PC-3 (cell line): ENCODE measurements around the gene FOXO6. TPM values are rescaled to one million over a fixed set of nuclear protein-coding genes. Genes with fewer than 3 reads are reported as not detected.

ENCODE experiments used
- ATAC-seq: fragments of 200-7000 bp; cut with Tn5 transposase; 2 replicates; pipeline ENCODE4 v1.9.1; 2020; ENCODE audit warnings: mild to moderate bottlenecking, moderate library complexity
- BruUV-seq: library from RNA; stranded (reverse); fragments of 400-500 nt; replicated peaks from 2 replicates; lab custom pipeline; 2021; lab: Mats Ljungman, UMichigan
- CTCF ChIA-PET: fragments of 300-600 bp; sonication (Branson Sonifier 250); formaldehyde crosslinking; loops from one replicate; lab custom pipeline; 2022; ENCODE audit warnings: antibody characterized with exemption; lab: Charles Lee
- POLR2A ChIA-PET: fragments of 300-600 bp; sonication (Branson Sonifier 250); formaldehyde crosslinking; loops from one replicate; lab custom pipeline; 2022; ENCODE audit warnings: antibody characterized with exemption; ENCODE audit not compliant: unreplicated experiment; lab: Charles Lee
- DNase-seq: peaks from one replicate; pipeline ENCODE4 v3.0.0-alpha.2; 2015
- H2AFZ ChIP-seq: fragments of 300-600 bp; sonication (generic); 2 replicates; pipeline ENCODE4 v1.6.0; 2016; ENCODE audit warnings: antibody characterized with exemption, low read length
- H3F3A ChIP-seq: fragments of 300-600 bp; sonication (generic); one replicate; pipeline ENCODE4 v1.6.0; 2017; ENCODE audit warnings: antibody characterized with exemption, low read length, control low read depth, mild to moderate bottlenecking; ENCODE audit not compliant: unreplicated experiment
- H3K27ac ChIP-seq: fragments of 300-600 bp; sonication (generic); 2 replicates; pipeline ENCODE4 v1.5.1; 2016; ENCODE audit warnings: mild to moderate bottlenecking, low read length
- H3K27me3 ChIP-seq: fragments of 300-600 bp; sonication (generic); 2 replicates; pipeline ENCODE4 v1.6.1; 2016; ENCODE audit warnings: low read length, mixed read lengths
- H3K36me3 ChIP-seq: fragments of 300-600 bp; sonication (generic); 2 replicates; pipeline ENCODE4 v1.6.1; 2016; ENCODE audit warnings: low read depth, mixed run types, low read length, mixed read lengths
- H3K4me1 ChIP-seq: fragments of 300-600 bp; sonication (generic); 2 replicates; pipeline ENCODE4 v1.5.1; 2016; ENCODE audit warnings: low read length; ENCODE audit not compliant: insufficient read depth
- H3K4me2 ChIP-seq: fragments of 300-600 bp; sonication (generic); 2 replicates; pipeline ENCODE4 v1.6.0; 2016; ENCODE audit warnings: low read length
- H3K4me3 ChIP-seq: fragments of 300-600 bp; sonication (generic); 2 replicates; pipeline ENCODE4 v1.5.1; 2016; ENCODE audit warnings: mild to moderate bottlenecking, low read length, mixed read lengths
- H3K79me2 ChIP-seq: fragments of 300-600 bp; sonication (generic); 2 replicates; pipeline ENCODE4 v1.6.1; 2017; ENCODE audit warnings: low read length, mixed read lengths
- H3K9ac ChIP-seq: fragments of 300-600 bp; sonication (generic); 2 replicates; pipeline ENCODE4 v1.6.0; 2016; ENCODE audit warnings: mild to moderate bottlenecking, low read length
- H3K9me2 ChIP-seq: fragments of 300-600 bp; sonication (generic); replicated peaks from 2 replicates; pipeline ENCODE4 v1.6.1; 2016; ENCODE audit warnings: mixed run types, low read length, mixed read lengths
- H3K9me3 ChIP-seq: fragments of 300-600 bp; sonication (generic); 2 replicates; pipeline ENCODE4 v1.6.1; 2016; ENCODE audit warnings: low read length, mixed read lengths
- H4K20me1 ChIP-seq: fragments of 300-600 bp; sonication (generic); 2 replicates; pipeline ENCODE4 v1.6.1; 2016; ENCODE audit warnings: low read length, mixed read lengths
- EZH2 ChIP-seq: fragments of 300-600 bp; sonication (generic); IDR thresholded peaks from one replicate; pipeline ENCODE4 v1.6.1; 2017; ENCODE audit warnings: antibody characterized with exemption, mild to moderate bottlenecking, low read length; ENCODE audit not compliant: unreplicated experiment
- EZH2phosphoT487 ChIP-seq: fragments of 300-600 bp; sonication (generic); IDR thresholded peaks from 2 replicates; pipeline ENCODE4 v1.6.1; 2018; ENCODE audit warnings: mild to moderate bottlenecking, antibody characterized with exemption, low read length, borderline replicate concordance
- intact Hi-C: fragments of 100-400 bp; cut with micrococcal nuclease; formaldehyde crosslinking; loops from 2 replicates; pipeline ENCODE4 v1.9.0; 2023
- total RNA-seq: library from RNA; depleted of rRNA; stranded (reverse); fragments of >200 nt; gene quantifications from 2 replicates; pipeline ENCODE4 v1.2.3, GENCODE V29; 2014
- TF ChIP-seq, protein P1 (sequence below): fragments of 300-600 bp; sonication (generic); conservative IDR thresholded peaks from 2 replicates; pipeline ENCODE4 v1.5.1; 2017; ENCODE audit warnings: antibody characterized with exemption, low read depth, mild to moderate bottlenecking, low read length

Gene FOXO6
- total RNA-seq, 1 experiment from 2014 or later = 1.2 TPM

DNA sequence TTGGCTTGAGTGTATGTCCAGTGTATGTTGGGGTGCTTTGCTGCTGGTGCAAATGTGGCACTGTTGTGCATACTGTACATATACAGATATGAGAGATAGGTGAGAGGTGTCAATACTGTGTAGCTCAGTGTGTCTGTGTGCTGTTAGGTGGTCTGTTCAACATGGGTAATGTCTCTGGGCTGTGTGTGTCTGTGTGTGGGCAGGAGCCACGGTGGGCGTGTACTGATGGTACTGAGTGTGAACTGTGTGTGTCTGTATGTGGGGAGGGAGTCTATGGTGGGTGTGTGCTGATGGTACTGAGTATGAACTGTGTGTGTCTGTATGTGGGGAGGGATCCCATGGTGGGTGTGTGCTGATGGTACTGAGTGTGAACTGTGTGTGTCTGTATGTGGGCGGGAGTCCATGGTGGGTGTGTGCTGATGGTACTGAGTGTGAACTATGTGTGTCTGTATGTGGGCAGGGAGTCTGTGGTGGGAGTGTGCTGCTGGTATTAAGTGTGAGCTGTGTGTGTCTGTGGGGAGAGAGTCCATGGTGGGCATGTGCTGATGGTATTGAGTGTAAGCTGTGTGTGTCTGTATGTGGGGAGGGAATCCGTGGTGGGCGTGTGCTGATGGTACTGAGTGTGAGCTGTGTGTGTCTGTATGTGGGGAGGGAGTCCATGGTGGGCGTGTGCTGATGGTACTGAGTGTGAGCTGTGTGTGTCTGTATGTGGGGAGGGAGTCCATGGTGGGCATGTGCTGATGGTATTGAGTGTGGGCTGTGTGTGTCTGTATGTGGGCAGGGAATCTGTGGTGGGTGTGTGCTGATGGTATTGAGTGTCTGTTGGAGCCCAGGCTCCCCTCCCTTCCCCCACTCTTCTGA is 32.2 kb upstream of the FOXO6 start:
- no peak for ATAC-seq
- Histone ChIP-seq H3K9me2 (no peaks in the 10 kb centered on the region), H3K27ac (no peak overlapping the region), H3K4me3 (no peak overlapping the region), H3F3A (no peaks in the 10 kb centered on the region), H3K9ac (no peak overlapping the region), H2AFZ (no peak overlapping the region), H4K20me1 (no peaks in the 10 kb centered on the region), H3K4me1 (no peaks in the 10 kb centered on the region), H3K9me3 (no peaks in the 10 kb centered on the region), H3K4me2 (no peak overlapping the region), H3K79me2 (no peaks in the 10 kb centered on the region), H3K36me3 (no peaks in the 10 kb centered on the region), H3K27me3 (no peaks in the 10 kb centered on the region)
- ChIA-PET CTCF (no interaction called here), POLR2A (no interaction called here)
- intact Hi-C loops = no loop called here
- no TSS peak for BruUV-seq
- DNase-seq = no peak
- TF ChIP-seq EZH2phosphoT487 (no peak), EZH2 (no peak)
- TF ChIP-seq, protein P1, sequence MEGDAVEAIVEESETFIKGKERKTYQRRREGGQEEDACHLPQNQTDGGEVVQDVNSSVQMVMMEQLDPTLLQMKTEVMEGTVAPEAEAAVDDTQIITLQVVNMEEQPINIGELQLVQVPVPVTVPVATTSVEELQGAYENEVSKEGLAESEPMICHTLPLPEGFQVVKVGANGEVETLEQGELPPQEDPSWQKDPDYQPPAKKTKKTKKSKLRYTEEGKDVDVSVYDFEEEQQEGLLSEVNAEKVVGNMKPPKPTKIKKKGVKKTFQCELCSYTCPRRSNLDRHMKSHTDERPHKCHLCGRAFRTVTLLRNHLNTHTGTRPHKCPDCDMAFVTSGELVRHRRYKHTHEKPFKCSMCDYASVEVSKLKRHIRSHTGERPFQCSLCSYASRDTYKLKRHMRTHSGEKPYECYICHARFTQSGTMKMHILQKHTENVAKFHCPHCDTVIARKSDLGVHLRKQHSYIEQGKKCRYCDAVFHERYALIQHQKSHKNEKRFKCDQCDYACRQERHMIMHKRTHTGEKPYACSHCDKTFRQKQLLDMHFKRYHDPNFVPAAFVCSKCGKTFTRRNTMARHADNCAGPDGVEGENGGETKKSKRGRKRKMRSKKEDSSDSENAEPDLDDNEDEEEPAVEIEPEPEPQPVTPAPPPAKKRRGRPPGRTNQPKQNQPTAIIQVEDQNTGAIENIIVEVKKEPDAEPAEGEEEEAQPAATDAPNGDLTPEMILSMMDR = no peak

DNA sequence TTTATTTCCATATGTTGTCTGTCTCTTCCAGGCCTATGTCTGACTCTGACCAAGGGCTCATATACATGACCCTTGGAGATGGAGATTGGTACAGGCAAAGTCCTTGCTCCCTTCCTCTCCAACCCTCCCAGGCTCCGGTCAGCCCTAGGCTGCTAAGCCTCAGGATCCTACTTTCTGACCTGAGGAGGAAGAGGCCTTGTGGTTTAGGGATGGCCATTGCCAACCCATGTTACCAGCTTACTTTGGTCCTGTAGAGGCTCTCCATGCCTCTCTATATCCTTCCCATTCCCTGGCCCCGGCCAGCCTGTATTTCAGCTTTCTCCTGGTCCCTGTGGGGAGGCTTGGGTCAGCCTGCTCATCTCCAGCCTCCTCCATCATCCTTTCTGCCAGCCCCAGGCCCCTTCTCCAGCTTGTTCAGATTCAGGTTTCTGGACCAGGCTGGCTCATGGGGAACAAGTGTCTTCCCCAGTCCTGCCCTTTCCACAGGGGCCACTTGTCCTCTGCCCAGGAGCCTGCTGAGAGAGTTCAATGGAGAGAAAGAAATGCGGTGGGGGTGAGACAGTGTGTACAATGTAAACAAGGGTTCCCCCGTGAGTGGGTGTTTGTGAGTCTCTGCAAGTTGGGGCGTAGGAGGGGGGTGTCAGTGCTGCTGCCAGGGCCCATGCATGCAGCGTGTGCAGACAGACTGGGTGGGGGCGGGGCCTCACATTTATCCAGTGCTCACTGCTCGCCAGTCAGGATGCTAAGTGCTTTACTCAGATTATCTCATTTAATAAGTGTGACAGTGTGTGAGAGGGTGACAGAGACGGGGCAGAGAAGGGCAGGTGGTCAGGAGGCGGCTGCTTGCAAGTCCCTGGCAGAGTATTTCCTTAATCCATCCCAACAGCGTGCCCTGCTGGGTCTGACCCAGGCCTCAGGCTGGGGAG is 31.3 kb upstream of the FOXO6 start:
- no peaks in the 10 kb centered on the region for H3K79me2 ChIP-seq
- no peak overlapping the region for H3K4me3 ChIP-seq
- no peak overlapping the region for H3K27ac ChIP-seq
- no peaks in the 10 kb centered on the region for H3F3A ChIP-seq
- no peaks in the 10 kb centered on the region for H3K27me3 ChIP-seq
- TF ChIP-seq EZH2 (no peak), EZH2phosphoT487 (no peak)
- TF ChIP-seq, protein P1 = no peak
- CTCF ChIA-PET = no interaction called here
- no peaks in the 10 kb centered on the region for H4K20me1 ChIP-seq
- no peak overlapping the region for H3K4me2 ChIP-seq
- intact Hi-C loops = no loop called here
- POLR2A ChIA-PET = no interaction called here
- DNase-seq = no peak
- no peak overlapping the region for H3K9ac ChIP-seq
- H3K9me2 ChIP-seq = no peaks in the 10 kb centered on the region
- no TSS peak for BruUV-seq
- no peaks in the 10 kb centered on the region for H3K4me1 ChIP-seq
- no peaks in the 10 kb centered on the region for H3K9me3 ChIP-seq
- no peaks in the 10 kb centered on the region for H3K36me3 ChIP-seq
- no peak overlapping the region for H2AFZ ChIP-seq
- ATAC-seq = no peak
